ENCODE measurements around the gene FOXF1. TPM values are rescaled to one million over a fixed set of nuclear protein-coding genes. Genes with fewer than 3 reads are reported as not detected.

The FOXF1 gene
- total and polyA plus RNA-seq, 12 donors: 0.08 to 0.38 (median 0.22) TPM; not detected in 2

GRCh38 chr16:86558355-86559193 lies 48.2 kb downstream of the FOXF1 start:
- 75 to 76% methylated on average over 28 of the region's 28 CpGs for WGBS, 2 donors
- DNase-seq (no peak), ATAC-seq (no peak)
- H3K9me3 ChIP-seq: no peaks in the 10 kb centered on the region
- intact Hi-C loops (cut with DNase I): no loop called here
- H3K4me1 ChIP-seq: peaks cover 0 to 23% (median 12%) of the 10 kb centered on the region in 9 donors
- no peak overlapping the region for H3K4me3 ChIP-seq
- TF ChIP-seq, protein P1, sequence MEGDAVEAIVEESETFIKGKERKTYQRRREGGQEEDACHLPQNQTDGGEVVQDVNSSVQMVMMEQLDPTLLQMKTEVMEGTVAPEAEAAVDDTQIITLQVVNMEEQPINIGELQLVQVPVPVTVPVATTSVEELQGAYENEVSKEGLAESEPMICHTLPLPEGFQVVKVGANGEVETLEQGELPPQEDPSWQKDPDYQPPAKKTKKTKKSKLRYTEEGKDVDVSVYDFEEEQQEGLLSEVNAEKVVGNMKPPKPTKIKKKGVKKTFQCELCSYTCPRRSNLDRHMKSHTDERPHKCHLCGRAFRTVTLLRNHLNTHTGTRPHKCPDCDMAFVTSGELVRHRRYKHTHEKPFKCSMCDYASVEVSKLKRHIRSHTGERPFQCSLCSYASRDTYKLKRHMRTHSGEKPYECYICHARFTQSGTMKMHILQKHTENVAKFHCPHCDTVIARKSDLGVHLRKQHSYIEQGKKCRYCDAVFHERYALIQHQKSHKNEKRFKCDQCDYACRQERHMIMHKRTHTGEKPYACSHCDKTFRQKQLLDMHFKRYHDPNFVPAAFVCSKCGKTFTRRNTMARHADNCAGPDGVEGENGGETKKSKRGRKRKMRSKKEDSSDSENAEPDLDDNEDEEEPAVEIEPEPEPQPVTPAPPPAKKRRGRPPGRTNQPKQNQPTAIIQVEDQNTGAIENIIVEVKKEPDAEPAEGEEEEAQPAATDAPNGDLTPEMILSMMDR (IDR thresholded peaks at IDR 0.05): no peak
- H3K27ac ChIP-seq: no peak overlapping the region
- H3K27me3 ChIP-seq: peaks cover 0 to 49% (median 18%) of the 10 kb centered on the region in 7 donors
- H3K36me3 ChIP-seq: no peaks in the 10 kb centered on the region

- TF ChIP-seq, protein P1 (IDR thresholded peaks at IDR 0.05): no peak
These were observed 49.5 kb downstream of the FOXF1 start for GRCh38 chr16:86559802-86560305.

GRCh38 chr16:86562356-86562755 lies 52.0 kb downstream of the FOXF1 start:
- no peak for ATAC-seq
- intact Hi-C loops (cut with DNase I): loop anchor here in 9 of 10 donors (2.0 to 10.0 kb wide), 9 partner anchors 272 to 822 kb away; partner anchors contain the start of gene FBXO31 (in 1 of the 9)
- peaks cover 0 to 26% (median 11%) of the 10 kb centered on the region in 9 donors for H3K4me1 ChIP-seq

More at GRCh38 chr16:86559802-86560305, 49.5 kb downstream of the FOXF1 start:
- Histone ChIP-seq H3K27ac (no peak overlapping the region), H3K27me3 (peaks cover 0 to 61% (median 28%) of the 10 kb centered on the region in 7 donors), H3K4me1 (peaks cover 0 to 20% (median 10%) of the 10 kb centered on the region in 9 donors), H3K9me3 (no peaks in the 10 kb centered on the region), H3K36me3 (no peaks in the 10 kb centered on the region), H3K4me3 (no peak overlapping the region)
- intact Hi-C loops (cut with DNase I): loop anchor here in 6 of 10 donors (5.0 to 10.0 kb wide), 6 partner anchors 275 to 825 kb away; partner anchors contain the start of gene FBXO31 (in 1 of the 6)
- no peak for ATAC-seq
- WGBS, 2 donors: 84 to 97% methylated on average over 9 of the region's 9 CpGs
- DNase-seq: no peak

More at GRCh38 chr16:86562356-86562755, 52.0 kb downstream of the FOXF1 start:
- H3K27me3 ChIP-seq: peaks cover 9 to 86% (median 52%) of the 10 kb centered on the region in 7 donors
- no peak overlapping the region for H3K4me3 ChIP-seq
- no peak overlapping the region for H3K27ac ChIP-seq
- no peaks in the 10 kb centered on the region for H3K9me3 ChIP-seq
- TF ChIP-seq, protein P1 (IDR thresholded peaks at IDR 0.05): no peak
- 80 to 89% methylated on average over 6 of the region's 6 CpGs for WGBS, 2 donors
- H3K36me3 ChIP-seq: no peaks in the 10 kb centered on the region
- no peak for DNase-seq
